Hepatocyte (in vitro differentiated cells): ENCODE measurements around the gene PPM1K. TPM values are rescaled to one million over a fixed set of nuclear protein-coding genes. Genes with fewer than 3 reads are reported as not detected.

Experiments
- DNase-seq: peaks from one replicate; pipeline ENCODE4 v3.0.0-alpha.2; 2016; ENCODE audit warnings: low spot score
- H2AFZ ChIP-seq: fragments of 200-600 bp; sonication (generic); 2 replicates; pipeline ENCODE4 v1.6.0; 2016; ENCODE audit warnings: antibody characterized with exemption, mild to moderate bottlenecking
- H3K27ac ChIP-seq: fragments of 200-600 bp; sonication (generic); 2 replicates; pipeline ENCODE4 v1.5.1; 2016; ENCODE audit warnings: mild to moderate bottlenecking
- H3K27me3 ChIP-seq: fragments of 200-600 bp; sonication (generic); 2 replicates; pipeline ENCODE4 v1.6.1; 2016
- H3K36me3 ChIP-seq: fragments of 200-600 bp; sonication (generic); replicated peaks from 2 replicates; pipeline ENCODE4 v1.5.1; 2016; ENCODE audit warnings: low read depth; ENCODE audit not compliant: insufficient read depth
- H3K4me1 ChIP-seq: fragments of 200-600 bp; sonication (generic); 2 replicates; pipeline ENCODE4 v1.5.1; 2016; ENCODE audit warnings: mild to moderate bottlenecking, moderate library complexity; ENCODE audit not compliant: insufficient read depth
- H3K4me2 ChIP-seq: fragments of 200-600 bp; sonication (generic); 2 replicates; pipeline ENCODE4 v1.6.0; 2016
- H3K4me3 ChIP-seq: fragments of 200-600 bp; sonication (generic); 2 replicates; pipeline ENCODE4 v1.5.1; 2016; ENCODE audit warnings: mild to moderate bottlenecking
- H3K79me2 ChIP-seq: fragments of 200-600 bp; sonication (generic); 2 replicates; pipeline ENCODE4 v1.6.0; 2017; ENCODE audit warnings: mild to moderate bottlenecking
- H3K9me2 ChIP-seq: fragments of 200-600 bp; sonication (generic); replicated peaks from 2 replicates; pipeline ENCODE4 v1.6.0; 2017; ENCODE audit warnings: mild to moderate bottlenecking; ENCODE audit not compliant: insufficient read depth
- H3K9me3 ChIP-seq: fragments of 200-600 bp; sonication (generic); 2 replicates; pipeline ENCODE4 v1.5.1; 2016; ENCODE audit warnings: low read depth, mild to moderate bottlenecking
- H4K20me1 ChIP-seq: fragments of 200-600 bp; sonication (generic); 2 replicates; pipeline ENCODE4 v1.6.0; 2016; ENCODE audit warnings: mild to moderate bottlenecking; ENCODE audit not compliant: insufficient read depth, poor library complexity, severe bottlenecking
- CTCF ChIP-seq: fragments of 200-600 bp; sonication (generic); IDR thresholded peaks from 2 replicates; pipeline ENCODE4 v1.5.1; 2016; ENCODE audit warnings: antibody characterized with exemption, mild to moderate bottlenecking; ENCODE audit not compliant: poor library complexity
- EZH2 ChIP-seq: fragments of 200-600 bp; sonication (generic); IDR thresholded peaks from 2 replicates; pipeline ENCODE4 v1.6.1; 2016; ENCODE audit warnings: antibody characterized with exemption, mild to moderate bottlenecking, borderline replicate concordance
- EZH2phosphoT487 ChIP-seq: fragments of 200-600 bp; sonication (generic); IDR thresholded peaks from one replicate; pipeline ENCODE4 v1.6.1; 2018; ENCODE audit warnings: antibody characterized with exemption, mild to moderate bottlenecking, low read depth, moderate library complexity; ENCODE audit not compliant: unreplicated experiment, severe bottlenecking
- WGBS: methylation state at CpG from one replicate; pipeline ENCODE4 v1.1.6; 2016; ENCODE audit warnings: low lambda C conversion rate; ENCODE audit errors: missing lambda C conversion rate; 5-methylcytosine and 5-hydroxymethylcytosine counted together
- polyA plus RNA-seq: library from polyadenylated mRNA; unstranded; fragments of >200 nt; fragmentation: Nextera tagmentation; extraction: Ambion mirVana; gene quantifications from 2 replicates; pipeline ENCODE4 v1.2.1, GENCODE V29; 2016
- total RNA-seq: library from RNA; depleted of rRNA; stranded (reverse); fragments of >200 nt; gene quantifications from 2 replicates; pipeline ENCODE4 v1.2.3, GENCODE V29; 2014

Gene PPM1K
- total and polyA plus RNA-seq, 2 experiments from 2014 or later: 12.6 to 20.0 TPM

- Histone ChIP-seq H3K4me2 (no peak overlapping the region), H3K79me2 (no peaks in the 10 kb centered on the region), H3K27me3 (no peaks in the 10 kb centered on the region), H3K36me3 (no peaks in the 10 kb centered on the region), H3K4me3 (no peak overlapping the region), H3K9me3 (no peaks in the 10 kb centered on the region), H4K20me1 (no peaks in the 10 kb centered on the region), H2AFZ (no peak overlapping the region), H3K27ac (no peak overlapping the region), H3K4me1 (no peaks in the 10 kb centered on the region), H3K9me2 (no peaks in the 10 kb centered on the region)
- DNase-seq: peak; percentile 23
- 85% methylated on average over 6 of the region's 6 CpGs for WGBS
- TF ChIP-seq EZH2phosphoT487 (no peak), EZH2 (no peak), CTCF (no peak)
These were observed 68.0 kb downstream of the PPM1K start for GRCh38 chr4:88216395-88216794.

GRCh38 chr4:88215351-88215750 is 69.0 kb downstream of the PPM1K start:
- no peaks in the 10 kb centered on the region for H3K9me3 ChIP-seq
- H3K79me2 ChIP-seq: no peaks in the 10 kb centered on the region
- no peaks in the 10 kb centered on the region for H3K36me3 ChIP-seq
- no peak overlapping the region for H2AFZ ChIP-seq
- H3K9me2 ChIP-seq: no peaks in the 10 kb centered on the region
- TF ChIP-seq CTCF: no peak
- TF ChIP-seq EZH2phosphoT487: no peak
- no peak for TF ChIP-seq EZH2
- no peaks in the 10 kb centered on the region for H4K20me1 ChIP-seq
- no peak for DNase-seq
- H3K4me2 ChIP-seq: no peak overlapping the region
- 87% methylated on average over 2 of the region's 2 CpGs for WGBS
- H3K27me3 ChIP-seq: no peaks in the 10 kb centered on the region
- no peaks in the 10 kb centered on the region for H3K4me1 ChIP-seq
- H3K4me3 ChIP-seq: no peak overlapping the region
- no peak overlapping the region for H3K27ac ChIP-seq

- Histone ChIP-seq H3K4me3 (no peak overlapping the region), H3K36me3 (no peaks in the 10 kb centered on the region), H3K4me2 (no peak overlapping the region), H2AFZ (no peak overlapping the region), H4K20me1 (no peaks in the 10 kb centered on the region), H3K27me3 (no peaks in the 10 kb centered on the region), H3K27ac (no peak overlapping the region), H3K79me2 (no peaks in the 10 kb centered on the region), H3K9me2 (no peaks in the 10 kb centered on the region), H3K4me1 (no peaks in the 10 kb centered on the region), H3K9me3 (no peaks in the 10 kb centered on the region)
- DNase-seq: no peak
- WGBS: 48% methylated on average over 4 of the region's 4 CpGs
- TF ChIP-seq CTCF: no peak
- TF ChIP-seq EZH2: no peak
- no peak for TF ChIP-seq EZH2phosphoT487
These were observed 72.2 kb downstream of the PPM1K start for GRCh38 chr4:88212253-88212561.
